HG03135 (cell line): Measurements from ENCODE around the gene RNF121.
"Not testable (repeated sequence)": the region's sequence is repeated elsewhere in the genome, so short reads cannot be mapped to it uniquely, and the experiment has no call there.

ENCODE experiments used
- ATAC-seq: cut with Tn5 transposase; IDR thresholded peaks from one replicate; pipeline ENCODE4 v1.9.1; 2021; ENCODE audit warnings: mild to moderate bottlenecking, moderate library complexity; ENCODE audit not compliant: unreplicated experiment

RNF121 gene

GRCh38 chr11:71928737-71929443 is at the start of gene RNF121:
Gene RNF121 (plus strand): TSS chr11:71929046. CDS start chr11:71929062, 16 bp downstream.
- peak; percentile 79 for ATAC-seq

- ATAC-seq = not testable (repeated sequence)
Observed at GRCh38 chr11:71885806-71886205, 43.0 kb upstream of the RNF121 start.

- ATAC-seq = not testable (repeated sequence)
Observed at GRCh38 chr11:71888335-71889010, 40.4 kb upstream of the RNF121 start.

- not testable (repeated sequence) for ATAC-seq
Observed at GRCh38 chr11:71889181-71889872, 39.5 kb upstream of the RNF121 start.

GRCh38 chr11:71895961-71896360 is 32.9 kb upstream of the RNF121 start:
- no peak for ATAC-seq

- ATAC-seq = not testable (repeated sequence)
Observed at GRCh38 chr11:71901137-71901536, 27.7 kb upstream of the RNF121 start.

GRCh38 chr11:71908218-71908617 is 20.6 kb upstream of the RNF121 start:
- ATAC-seq = no peak

GRCh38 chr11:71910775-71911174 is 18.1 kb upstream of the RNF121 start:
- ATAC-seq = not testable (repeated sequence)

GRCh38 chr11:71911321-71911985 is 17.4 kb upstream of the RNF121 start:
- not testable (repeated sequence) for ATAC-seq

GRCh38 chr11:71911986-71912340 is 16.9 kb upstream of the RNF121 start:
- not testable (repeated sequence) for ATAC-seq

GRCh38 chr11:71913756-71914526 is 14.9 kb upstream of the RNF121 start:
- ATAC-seq = no peak

- no peak for ATAC-seq
Observed at GRCh38 chr11:71914617-71915189, 14.1 kb upstream of the RNF121 start.

GRCh38 chr11:71917646-71918140 is 11.2 kb upstream of the RNF121 start:
- ATAC-seq = no peak

- peak; percentile 73 for ATAC-seq
Observed at GRCh38 chr11:71927820-71928736, 768 bp upstream of the RNF121 start, which contains the start of gene XNDC1N. Gene XNDC1N (minus strand): TSS chr11:71928594. CDS start chr11:71923353, 5,241 bp downstream.

GRCh38 chr11:71929491-71929890 is 645 bp downstream of the RNF121 start:
- no peak for ATAC-seq

GRCh38 chr11:71930556-71931244 is 1.9 kb downstream of the RNF121 start:
- no peak for ATAC-seq

- no peak for ATAC-seq
Observed at GRCh38 chr11:71931245-71931602, 2.4 kb downstream of the RNF121 start.
